ENCODE results near the gene WFDC5. TPM values are rescaled to one million over a fixed set of nuclear protein-coding genes. Genes with fewer than 3 reads are reported as not detected.

WFDC5 gene
- total RNA-seq, 1 experiment from 2014 or later = not detected

GRCh38 chr20:45153147-45153546 is 38.2 kb upstream of the WFDC5 start:
- Mint-ChIP-seq H3K4me3 (no peak overlapping the region), H3K9me3 (peaks cover 18% of the 10 kb centered on the region), H3K27me3 (ENCODE audit: low read depth) (peaks cover 40% of the 10 kb centered on the region), H3K27ac (no peak overlapping the region), H3K36me3 (no peaks in the 10 kb centered on the region), H3K4me1 (no peaks in the 10 kb centered on the region)
- TF ChIP-seq FOXP1 (CRISPR knock-in tag; IDR thresholded peaks at IDR 0.05; ENCODE audit: borderline replicate concordance) = no peak
- TF ChIP-seq ZBTB43 (CRISPR knock-in tag; IDR thresholded peaks at IDR 0.05) = no peak
- no peak for TF ChIP-seq AR (CRISPR knock-in tag; IDR thresholded peaks at IDR 0.05)
- TF ChIP-seq ZNF263 (CRISPR knock-in tag; IDR thresholded peaks at IDR 0.05; ENCODE audit: low read depth) = no peak
- TF ChIP-seq ATF2 (CRISPR knock-in tag; IDR thresholded peaks at IDR 0.05; ENCODE audit: borderline replicate concordance, low read depth) = no peak
- TF ChIP-seq TCF7 (CRISPR knock-in tag; IDR thresholded peaks at IDR 0.05; ENCODE audit: low read depth) = no peak
- TF ChIP-seq MLX (CRISPR knock-in tag; IDR thresholded peaks at IDR 0.05) = no peak
- TF ChIP-seq GTF2I (CRISPR knock-in tag; conservative IDR thresholded peaks at IDR 0.05) = no peak
- no peak for TF ChIP-seq SP1 (CRISPR knock-in tag; conservative IDR thresholded peaks at IDR 0.05)
- TF ChIP-seq ZNF532 (CRISPR knock-in tag; IDR thresholded peaks at IDR 0.05; ENCODE audit: borderline replicate concordance) = no peak
- no peak for TF ChIP-seq SMAD3 (CRISPR knock-in tag; IDR thresholded peaks at IDR 0.05; ENCODE audit: borderline replicate concordance)
- no peak for TF ChIP-seq ERG (CRISPR knock-in tag; IDR thresholded peaks at IDR 0.05)
- ChIA-PET POLR2A (no interaction called here), CTCF (interaction anchor here (2.5 kb wide), 1 partner anchor 15 kb away, joined by 13 read pairs; no protein-coding TSS in a partner anchor)
- ATAC-seq = no peak
- DNase-seq (ENCODE audit: low spot score) = no peak

- no peak overlapping the region for H3K4me3 Mint-ChIP-seq
- no peaks in the 10 kb centered on the region for H3K36me3 Mint-ChIP-seq
- ChIA-PET CTCF (interaction anchor here (2.3 to 2.5 kb wide), 2 partner anchors 13 to 14 kb away, joined by 12 to 13 read pairs; no protein-coding TSS in a partner anchor), POLR2A (no interaction called here)
- no peak overlapping the region for H3K27ac Mint-ChIP-seq
- H3K4me1 Mint-ChIP-seq = no peaks in the 10 kb centered on the region
- no peak for ATAC-seq
- H3K27me3 Mint-ChIP-seq (ENCODE audit: low read depth) = peaks cover 32% of the 10 kb centered on the region
- no peak for DNase-seq (ENCODE audit: low spot score)
- H3K9me3 Mint-ChIP-seq = peaks cover 18% of the 10 kb centered on the region
- TF ChIP-seq FOXP4 (CRISPR knock-in tag; IDR thresholded peaks at IDR 0.05) = no peak
- TF ChIP-seq USF1 (CRISPR knock-in tag; IDR thresholded peaks at IDR 0.05) = no peak
- TF ChIP-seq ZNF396 (CRISPR knock-in tag; IDR thresholded peaks at IDR 0.05; ENCODE audit: borderline replicate concordance) = no peak
- TF ChIP-seq AR (CRISPR knock-in tag; IDR thresholded peaks at IDR 0.05) = no peak
- TF ChIP-seq ZNF138 (CRISPR knock-in tag; conservative IDR thresholded peaks at IDR 0.05) = no peak
These were observed 37.4 kb upstream of the WFDC5 start for GRCh38 chr20:45152405-45152804.
